LNCaP clone FGC (cell line): ENCODE measurements around the gene FOXB2.

Experiments
- DNase-seq: peaks from one replicate; pipeline ENCODE4 v3.0.0-alpha.2; 2011; ENCODE audit warnings: low read depth
- H3K4me3 ChIP-seq: 2 replicates; pipeline ENCODE4 v1.5.1; 2011; ENCODE audit warnings: mild to moderate bottlenecking, low read depth, low read length, control low read depth
- CTCF ChIP-seq: IDR thresholded peaks from 2 replicates; pipeline ENCODE4 v1.5.1; 2012; ENCODE audit warnings: mild to moderate bottlenecking; ENCODE audit not compliant: control insufficient read depth, insufficient read depth; ENCODE audit errors: extremely low read depth

The FOXB2 gene

DNA sequence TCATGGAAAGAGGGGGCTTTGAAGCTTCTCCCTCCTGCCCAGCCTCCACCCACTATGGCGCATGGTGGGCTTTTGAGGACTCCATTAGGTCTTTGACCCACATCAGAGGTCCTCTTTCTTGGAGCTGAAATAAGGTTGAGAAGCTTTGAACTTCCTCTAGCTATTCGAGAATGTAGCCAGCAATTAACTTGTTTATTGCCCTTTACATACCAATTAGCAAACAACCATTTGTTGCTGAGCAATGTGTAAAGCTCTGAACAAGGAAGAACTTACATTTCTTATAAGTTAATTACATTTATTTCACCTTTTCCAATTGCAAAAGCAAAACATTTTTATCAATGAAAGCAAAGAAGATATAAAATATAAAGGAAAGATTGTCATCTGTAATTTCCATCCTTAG lies 30.5 kb upstream of the FOXB2 start:
- DNase-seq = peak; percentile 10
- no peak for TF ChIP-seq CTCF

DNA sequence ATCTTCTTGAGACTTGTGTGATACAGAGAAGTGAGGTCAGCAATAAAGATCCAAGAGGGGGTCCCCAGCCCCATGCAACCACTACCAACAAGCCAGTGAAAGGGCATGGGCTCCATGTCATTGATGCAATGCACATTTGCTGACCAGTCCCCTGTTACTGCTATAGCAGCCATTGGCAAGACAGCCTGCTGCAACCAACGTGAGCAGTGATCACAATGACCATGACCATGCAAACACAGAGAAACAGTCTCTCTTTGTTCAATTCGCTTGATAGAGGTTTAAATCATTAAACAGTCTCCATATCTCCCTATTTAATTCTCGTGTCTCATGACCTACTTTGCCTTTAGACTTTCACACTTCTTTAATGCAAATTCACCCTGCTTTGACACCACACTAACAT lies 30.0 kb upstream of the FOXB2 start:
- TF ChIP-seq CTCF = no peak
- H3K4me3 ChIP-seq = no peak overlapping the region
- DNase-seq = no peak

More for the DNA sequence above, 30.5 kb upstream of the FOXB2 start:
- no peak overlapping the region for H3K4me3 ChIP-seq

- DNase-seq = no peak
- no peak overlapping the region for H3K4me3 ChIP-seq
- peak; percentile 53 for TF ChIP-seq CTCF
Observed at GRCh38 chr9:76996700-76997099, 22.8 kb upstream of the FOXB2 start.

DNA sequence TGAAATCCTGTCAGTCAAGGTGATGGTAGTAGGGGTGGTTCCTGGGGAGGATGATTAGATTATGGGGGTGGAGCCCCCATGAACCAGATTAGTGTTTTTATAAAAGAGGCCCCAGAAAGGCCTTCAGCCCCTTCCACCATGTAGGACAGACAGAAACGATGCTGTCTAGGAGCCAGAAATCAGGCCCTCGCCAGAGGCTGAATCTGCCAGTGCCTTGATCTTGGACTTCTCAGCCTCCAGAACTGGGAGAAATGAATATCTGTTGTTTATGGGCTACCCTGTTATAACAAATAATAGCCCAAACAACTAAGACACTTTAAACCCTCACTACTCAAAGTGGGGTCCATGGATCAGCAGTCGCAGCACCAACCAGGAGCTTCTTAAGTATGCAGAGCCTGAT lies 20.2 kb upstream of the FOXB2 start:
- no peak overlapping the region for H3K4me3 ChIP-seq
- DNase-seq = no peak
- no peak for TF ChIP-seq CTCF

DNA sequence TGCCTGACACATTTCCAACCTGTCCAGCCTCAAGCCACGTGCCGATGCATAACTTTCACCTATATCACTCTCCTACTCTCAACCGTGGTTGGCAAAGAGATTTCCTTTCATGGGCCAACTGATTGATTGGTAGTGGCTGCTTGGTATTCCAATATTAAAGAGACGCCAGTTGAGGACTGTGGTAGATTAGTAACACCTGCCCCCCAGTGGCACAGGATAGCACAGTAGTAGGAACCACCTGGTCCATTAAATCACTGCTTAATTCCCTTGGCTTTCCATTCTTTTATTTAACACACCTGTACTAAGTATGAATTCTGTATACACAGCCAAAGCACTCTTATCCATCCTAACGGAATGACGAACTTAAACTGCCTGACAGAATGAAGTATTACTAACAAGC lies 19.1 kb upstream of the FOXB2 start:
- DNase-seq = no peak
- peak; percentile 20; the same call in 1 of the 2 replicates for TF ChIP-seq CTCF
- H3K4me3 ChIP-seq = no peak overlapping the region

DNA sequence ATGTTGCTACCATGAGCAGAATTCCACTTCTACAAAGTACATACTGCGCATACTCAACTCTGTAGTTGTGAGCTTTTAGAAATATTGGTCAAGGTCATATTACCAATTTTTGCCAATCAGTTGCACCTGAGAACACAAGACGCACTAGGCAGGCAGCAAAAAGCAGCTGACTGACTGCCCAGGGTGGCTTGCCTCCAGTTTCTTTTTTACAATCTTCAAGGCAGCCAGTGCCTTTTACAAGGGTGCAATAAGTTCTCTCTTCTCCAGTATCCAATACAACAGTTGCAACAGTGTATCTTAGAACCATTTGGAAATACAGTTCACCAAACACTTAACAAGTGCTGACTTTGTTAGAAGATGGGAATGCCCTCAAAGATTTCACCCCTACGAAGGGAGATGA lies 16.1 kb upstream of the FOXB2 start:
- no peak overlapping the region for H3K4me3 ChIP-seq
- TF ChIP-seq CTCF = no peak
- peak; percentile 86 for DNase-seq

- no peak for TF ChIP-seq CTCF
- H3K4me3 ChIP-seq = no peak overlapping the region
- no peak for DNase-seq
Observed at GRCh38 chr9:77005216-77005615, 14.2 kb upstream of the FOXB2 start.
